GM23338 (cell line): ENCODE measurements around the gene TRIM38.

Experiments used
- CREB1 ChIP-seq: fragments of 250-450 bp; sonication (Bioruptor Pico); IDR thresholded peaks from 2 replicates; pipeline ENCODE4 v1.5.0; 2020; ENCODE audit warnings: low read depth, mild to moderate bottlenecking, moderate library complexity
- EZH2 ChIP-seq: fragments of 200-600 bp; sonication (generic); IDR thresholded peaks from one replicate; pipeline ENCODE4 v1.8.0; 2017; ENCODE audit warnings: antibody characterized with exemption, mild to moderate bottlenecking, low read depth; ENCODE audit not compliant: unreplicated experiment
- EZH2phosphoT487 ChIP-seq: fragments of 200-600 bp; sonication (generic); IDR thresholded peaks from one replicate; pipeline ENCODE4 v1.8.1; 2018; ENCODE audit warnings: antibody characterized with exemption; ENCODE audit not compliant: unreplicated experiment
- JUNB ChIP-seq: IDR thresholded peaks from one replicate; pipeline ENCODE4 v1.6.1; 2016; ENCODE audit warnings: antibody characterized with exemption; ENCODE audit not compliant: unreplicated experiment
- POLR2AphosphoS5 ChIP-seq: IDR thresholded peaks from 2 replicates; pipeline ENCODE4 v1.6.1; 2016; ENCODE audit warnings: antibody characterized with exemption, low read depth
- ZNF114 ChIP-seq: fragments of 250-450 bp; sonication (Bioruptor Pico); IDR thresholded peaks from 2 replicates; pipeline ENCODE4 v1.5.0; 2020; ENCODE audit warnings: mild to moderate bottlenecking, moderate library complexity
- ZNF331 ChIP-seq: fragments of 250-450 bp; sonication (Bioruptor Pico); IDR thresholded peaks from 2 replicates; pipeline ENCODE4 v1.5.0; 2020; ENCODE audit warnings: low read depth, mild to moderate bottlenecking, moderate library complexity
- TF ChIP-seq, protein P1 (sequence below), 2 experiments: fragments of 200-600 bp in 1 of 2; sonication (generic) in 1 of 2; conservative IDR thresholded peaks; 2 replicates each; pipeline versions ENCODE4 v1.5.1 to v1.6.1; 2016 to 2017; ENCODE audit warnings: antibody characterized with exemption in 2 of 2, low read depth in 2 of 2, mild to moderate bottlenecking in 2 of 2, moderate library complexity in 1 of 2
- TF ChIP-seq, protein P2 (sequence below): IDR thresholded peaks from one replicate; pipeline ENCODE4 v1.6.1; 2018; ENCODE audit warnings: antibody characterized with exemption; ENCODE audit not compliant: unreplicated experiment
- TF ChIP-seq, protein P3 (sequence below): IDR thresholded peaks from 2 replicates; pipeline ENCODE4 v1.6.1; 2016; ENCODE audit warnings: antibody characterized with exemption

DNA sequence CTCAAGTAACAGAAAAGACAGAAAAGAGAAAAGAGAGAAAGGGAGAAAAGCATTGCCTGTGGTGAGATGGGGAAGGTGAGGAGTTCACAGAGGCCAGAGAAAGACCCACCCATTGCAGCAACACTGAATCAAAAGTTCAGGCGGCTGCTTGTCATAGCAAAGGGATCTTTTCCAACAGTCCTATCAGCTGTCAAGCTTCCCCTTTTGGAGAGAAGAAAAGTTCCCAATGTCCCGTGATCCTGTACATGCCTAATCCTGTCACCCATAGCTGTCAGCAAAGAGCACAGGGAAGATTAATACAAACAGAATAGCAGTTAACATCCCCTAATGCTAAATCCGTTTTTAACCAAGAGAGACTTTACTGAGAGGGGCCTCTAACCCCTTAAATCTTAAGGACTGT is 8.9 kb upstream of the TRIM38 start:
- TF ChIP-seq ZNF114 (CRISPR knock-in tag): no peak
- no peak for TF ChIP-seq POLR2AphosphoS5
- TF ChIP-seq, protein P1, sequence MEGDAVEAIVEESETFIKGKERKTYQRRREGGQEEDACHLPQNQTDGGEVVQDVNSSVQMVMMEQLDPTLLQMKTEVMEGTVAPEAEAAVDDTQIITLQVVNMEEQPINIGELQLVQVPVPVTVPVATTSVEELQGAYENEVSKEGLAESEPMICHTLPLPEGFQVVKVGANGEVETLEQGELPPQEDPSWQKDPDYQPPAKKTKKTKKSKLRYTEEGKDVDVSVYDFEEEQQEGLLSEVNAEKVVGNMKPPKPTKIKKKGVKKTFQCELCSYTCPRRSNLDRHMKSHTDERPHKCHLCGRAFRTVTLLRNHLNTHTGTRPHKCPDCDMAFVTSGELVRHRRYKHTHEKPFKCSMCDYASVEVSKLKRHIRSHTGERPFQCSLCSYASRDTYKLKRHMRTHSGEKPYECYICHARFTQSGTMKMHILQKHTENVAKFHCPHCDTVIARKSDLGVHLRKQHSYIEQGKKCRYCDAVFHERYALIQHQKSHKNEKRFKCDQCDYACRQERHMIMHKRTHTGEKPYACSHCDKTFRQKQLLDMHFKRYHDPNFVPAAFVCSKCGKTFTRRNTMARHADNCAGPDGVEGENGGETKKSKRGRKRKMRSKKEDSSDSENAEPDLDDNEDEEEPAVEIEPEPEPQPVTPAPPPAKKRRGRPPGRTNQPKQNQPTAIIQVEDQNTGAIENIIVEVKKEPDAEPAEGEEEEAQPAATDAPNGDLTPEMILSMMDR (conservative IDR thresholded peaks at IDR 0.05; ENCODE audit: low read depth in 2 of 2): no peak
- TF ChIP-seq, protein P2, sequence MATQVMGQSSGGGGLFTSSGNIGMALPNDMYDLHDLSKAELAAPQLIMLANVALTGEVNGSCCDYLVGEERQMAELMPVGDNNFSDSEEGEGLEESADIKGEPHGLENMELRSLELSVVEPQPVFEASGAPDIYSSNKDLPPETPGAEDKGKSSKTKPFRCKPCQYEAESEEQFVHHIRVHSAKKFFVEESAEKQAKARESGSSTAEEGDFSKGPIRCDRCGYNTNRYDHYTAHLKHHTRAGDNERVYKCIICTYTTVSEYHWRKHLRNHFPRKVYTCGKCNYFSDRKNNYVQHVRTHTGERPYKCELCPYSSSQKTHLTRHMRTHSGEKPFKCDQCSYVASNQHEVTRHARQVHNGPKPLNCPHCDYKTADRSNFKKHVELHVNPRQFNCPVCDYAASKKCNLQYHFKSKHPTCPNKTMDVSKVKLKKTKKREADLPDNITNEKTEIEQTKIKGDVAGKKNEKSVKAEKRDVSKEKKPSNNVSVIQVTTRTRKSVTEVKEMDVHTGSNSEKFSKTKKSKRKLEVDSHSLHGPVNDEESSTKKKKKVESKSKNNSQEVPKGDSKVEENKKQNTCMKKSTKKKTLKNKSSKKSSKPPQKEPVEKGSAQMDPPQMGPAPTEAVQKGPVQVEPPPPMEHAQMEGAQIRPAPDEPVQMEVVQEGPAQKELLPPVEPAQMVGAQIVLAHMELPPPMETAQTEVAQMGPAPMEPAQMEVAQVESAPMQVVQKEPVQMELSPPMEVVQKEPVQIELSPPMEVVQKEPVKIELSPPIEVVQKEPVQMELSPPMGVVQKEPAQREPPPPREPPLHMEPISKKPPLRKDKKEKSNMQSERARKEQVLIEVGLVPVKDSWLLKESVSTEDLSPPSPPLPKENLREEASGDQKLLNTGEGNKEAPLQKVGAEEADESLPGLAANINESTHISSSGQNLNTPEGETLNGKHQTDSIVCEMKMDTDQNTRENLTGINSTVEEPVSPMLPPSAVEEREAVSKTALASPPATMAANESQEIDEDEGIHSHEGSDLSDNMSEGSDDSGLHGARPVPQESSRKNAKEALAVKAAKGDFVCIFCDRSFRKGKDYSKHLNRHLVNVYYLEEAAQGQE: no peak
- TF ChIP-seq, protein P3, sequence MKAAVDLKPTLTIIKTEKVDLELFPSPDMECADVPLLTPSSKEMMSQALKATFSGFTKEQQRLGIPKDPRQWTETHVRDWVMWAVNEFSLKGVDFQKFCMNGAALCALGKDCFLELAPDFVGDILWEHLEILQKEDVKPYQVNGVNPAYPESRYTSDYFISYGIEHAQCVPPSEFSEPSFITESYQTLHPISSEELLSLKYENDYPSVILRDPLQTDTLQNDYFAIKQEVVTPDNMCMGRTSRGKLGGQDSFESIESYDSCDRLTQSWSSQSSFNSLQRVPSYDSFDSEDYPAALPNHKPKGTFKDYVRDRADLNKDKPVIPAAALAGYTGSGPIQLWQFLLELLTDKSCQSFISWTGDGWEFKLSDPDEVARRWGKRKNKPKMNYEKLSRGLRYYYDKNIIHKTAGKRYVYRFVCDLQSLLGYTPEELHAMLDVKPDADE: no peak
- no peak for TF ChIP-seq EZH2phosphoT487
- no peak for TF ChIP-seq EZH2
- no peak for TF ChIP-seq JUNB
- no peak for TF ChIP-seq CREB1 (CRISPR knock-in tag)
- TF ChIP-seq ZNF331 (CRISPR knock-in tag): no peak
